Erythroblast (primary cell): ENCODE data around the gene MSLN.

Experiments used
- GATA1 ChIP-seq: IDR thresholded peaks from 2 replicates; pipeline ENCODE4 v1.6.1; 2011; ENCODE audit warnings: low read depth, mild to moderate bottlenecking, control low read depth, low read length, moderate library complexity
- POLR2A ChIP-seq: IDR thresholded peaks from 2 replicates; pipeline ENCODE4 v1.6.1; 2011; ENCODE audit warnings: mild to moderate bottlenecking, low read length

DNA sequence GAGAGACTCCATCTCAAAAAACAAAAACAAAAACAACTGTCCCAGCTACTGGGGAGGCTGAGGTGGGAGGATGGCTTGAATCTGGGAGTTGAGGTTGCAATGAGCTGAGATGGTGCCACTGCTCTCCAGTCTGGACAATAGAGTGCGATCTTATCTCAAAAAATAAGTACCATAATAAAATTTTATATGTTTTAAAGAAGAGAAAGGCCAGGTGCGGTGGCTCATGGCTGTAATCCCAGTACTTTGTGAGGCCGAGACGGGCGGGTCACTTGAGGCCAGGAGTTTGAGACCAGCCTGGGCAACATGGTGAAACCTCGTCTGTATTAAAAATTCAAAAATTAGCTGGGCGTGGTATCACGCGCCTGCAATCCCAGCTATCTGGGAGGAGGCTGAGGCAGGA is 16.3 kb downstream of the MSLN start:
- TF ChIP-seq POLR2A (no peak), GATA1 (no peak)
